Lower leg skin (tissue), 3 donors: Measurements from ENCODE around the gene ARNT2.

Experiments used
- POLR2A ChIP-seq, 2 donors: fragments of 450-650 bp; IDR thresholded peaks; one replicate each; pipeline ENCODE4 v1.6.1; 2016 to 2017; ENCODE audit warnings: antibody characterized with exemption in 2 of 2, mild to moderate bottlenecking in 1 of 2, moderate library complexity in 1 of 2
- TF ChIP-seq, protein P1 (sequence below), 3 donors: fragments of 450-650 bp; IDR thresholded peaks; one replicate each; pipeline ENCODE4 v1.5.1; 2016; ENCODE audit warnings: antibody characterized with exemption in 3 of 3, mild to moderate bottlenecking in 3 of 3, moderate library complexity in 2 of 3

DNA sequence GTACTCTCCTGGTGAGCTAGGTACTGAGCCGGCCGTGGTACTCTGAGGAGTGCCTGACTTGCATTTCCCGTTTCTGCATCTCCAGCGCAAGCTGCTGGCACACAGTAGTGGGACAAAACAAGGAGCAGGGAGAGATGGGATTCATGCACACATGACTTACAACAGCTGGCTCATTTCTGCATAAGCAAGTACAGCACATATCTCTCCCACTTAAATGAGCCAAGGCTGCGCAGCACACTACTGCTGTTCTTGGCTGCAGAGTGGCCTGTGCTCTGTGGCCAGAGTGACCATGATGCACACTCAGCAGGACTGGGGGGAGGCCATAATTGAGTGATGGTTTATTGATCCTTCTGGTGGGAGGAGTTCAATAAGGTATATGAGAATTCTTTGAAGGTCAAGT lies 231.8 kb downstream of the ARNT2 start:
- TF ChIP-seq, protein P1, sequence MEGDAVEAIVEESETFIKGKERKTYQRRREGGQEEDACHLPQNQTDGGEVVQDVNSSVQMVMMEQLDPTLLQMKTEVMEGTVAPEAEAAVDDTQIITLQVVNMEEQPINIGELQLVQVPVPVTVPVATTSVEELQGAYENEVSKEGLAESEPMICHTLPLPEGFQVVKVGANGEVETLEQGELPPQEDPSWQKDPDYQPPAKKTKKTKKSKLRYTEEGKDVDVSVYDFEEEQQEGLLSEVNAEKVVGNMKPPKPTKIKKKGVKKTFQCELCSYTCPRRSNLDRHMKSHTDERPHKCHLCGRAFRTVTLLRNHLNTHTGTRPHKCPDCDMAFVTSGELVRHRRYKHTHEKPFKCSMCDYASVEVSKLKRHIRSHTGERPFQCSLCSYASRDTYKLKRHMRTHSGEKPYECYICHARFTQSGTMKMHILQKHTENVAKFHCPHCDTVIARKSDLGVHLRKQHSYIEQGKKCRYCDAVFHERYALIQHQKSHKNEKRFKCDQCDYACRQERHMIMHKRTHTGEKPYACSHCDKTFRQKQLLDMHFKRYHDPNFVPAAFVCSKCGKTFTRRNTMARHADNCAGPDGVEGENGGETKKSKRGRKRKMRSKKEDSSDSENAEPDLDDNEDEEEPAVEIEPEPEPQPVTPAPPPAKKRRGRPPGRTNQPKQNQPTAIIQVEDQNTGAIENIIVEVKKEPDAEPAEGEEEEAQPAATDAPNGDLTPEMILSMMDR (IDR thresholded peaks at IDR 0.05): no peak
- TF ChIP-seq POLR2A (IDR thresholded peaks at IDR 0.05): no peak
